ENCODE measurements around the gene SELENON. TPM values are rescaled to one million over a fixed set of nuclear protein-coding genes. Genes with fewer than 3 reads are reported as not detected.

Gene SELENON
- total and polyA plus RNA-seq, 2 of the 8 experiments (the other 6 are each of a cell fraction or from before 2014, with no cell fraction given) = 43.0 to 77.6 TPM

GRCh38 chr1:25797939-25798338 lies 2.1 kb upstream of the SELENON start (continued):
- TF ChIP-seq KDM4A (IDR thresholded peaks at IDR 0.05; ENCODE audit: low read depth, low read length, severe bottlenecking) (no peak), CTCF (IDR thresholded peaks at IDR 0.05; ENCODE audit: control extremely low read depth in 1 of 3, insufficient read depth in 1 of 3, low read depth in 1 of 3, low read length in 3 of 3) (peak; percentile 87 to 90 (median 89)), E2F6 (IDR thresholded peaks at IDR 0.05) (no peak)

All from H1 (cell line).